GM12865 (cell line): ENCODE measurements around the gene PIAS1.
"Not testable (repeated sequence)": the region's sequence is repeated elsewhere in the genome, so short reads cannot be mapped to it uniquely, and the experiment has no call there.

Source experiments
- DNase-seq: peaks from one replicate; pipeline ENCODE4 v3.0.0; 2010; ENCODE audit warnings: low read depth
- H3K4me3 ChIP-seq: 2 replicates; pipeline ENCODE4 v1.5.1; 2011; ENCODE audit warnings: mild to moderate bottlenecking, low read depth, low read length, control low read depth
- TF ChIP-seq, protein P1 (sequence below): IDR thresholded peaks from 2 replicates; pipeline ENCODE4 v1.5.1; 2011; ENCODE audit warnings: low read length, control low read depth, low read depth, inconsistent platforms; ENCODE audit not compliant: insufficient read depth; ENCODE audit errors: missing control alignments

PIAS1 gene

GRCh38 chr15:68053701-68054627, at the start of gene PIAS1:
Gene PIAS1, plus strand, starts transcription at chr15:68054315. Its CDS starts 12 bp downstream, at chr15:68054327.
- peak within 1 kb of the TSS; percentile 70 for H3K4me3 ChIP-seq
- TF ChIP-seq, protein P1, sequence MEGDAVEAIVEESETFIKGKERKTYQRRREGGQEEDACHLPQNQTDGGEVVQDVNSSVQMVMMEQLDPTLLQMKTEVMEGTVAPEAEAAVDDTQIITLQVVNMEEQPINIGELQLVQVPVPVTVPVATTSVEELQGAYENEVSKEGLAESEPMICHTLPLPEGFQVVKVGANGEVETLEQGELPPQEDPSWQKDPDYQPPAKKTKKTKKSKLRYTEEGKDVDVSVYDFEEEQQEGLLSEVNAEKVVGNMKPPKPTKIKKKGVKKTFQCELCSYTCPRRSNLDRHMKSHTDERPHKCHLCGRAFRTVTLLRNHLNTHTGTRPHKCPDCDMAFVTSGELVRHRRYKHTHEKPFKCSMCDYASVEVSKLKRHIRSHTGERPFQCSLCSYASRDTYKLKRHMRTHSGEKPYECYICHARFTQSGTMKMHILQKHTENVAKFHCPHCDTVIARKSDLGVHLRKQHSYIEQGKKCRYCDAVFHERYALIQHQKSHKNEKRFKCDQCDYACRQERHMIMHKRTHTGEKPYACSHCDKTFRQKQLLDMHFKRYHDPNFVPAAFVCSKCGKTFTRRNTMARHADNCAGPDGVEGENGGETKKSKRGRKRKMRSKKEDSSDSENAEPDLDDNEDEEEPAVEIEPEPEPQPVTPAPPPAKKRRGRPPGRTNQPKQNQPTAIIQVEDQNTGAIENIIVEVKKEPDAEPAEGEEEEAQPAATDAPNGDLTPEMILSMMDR: no peak
- DNase-seq: peak; percentile 98

- not testable (repeated sequence) for H3K4me3 ChIP-seq, DNase-seq
Observed at GRCh38 chr15:68007642-68008041, 46.5 kb upstream of the PIAS1 start.

DNA sequence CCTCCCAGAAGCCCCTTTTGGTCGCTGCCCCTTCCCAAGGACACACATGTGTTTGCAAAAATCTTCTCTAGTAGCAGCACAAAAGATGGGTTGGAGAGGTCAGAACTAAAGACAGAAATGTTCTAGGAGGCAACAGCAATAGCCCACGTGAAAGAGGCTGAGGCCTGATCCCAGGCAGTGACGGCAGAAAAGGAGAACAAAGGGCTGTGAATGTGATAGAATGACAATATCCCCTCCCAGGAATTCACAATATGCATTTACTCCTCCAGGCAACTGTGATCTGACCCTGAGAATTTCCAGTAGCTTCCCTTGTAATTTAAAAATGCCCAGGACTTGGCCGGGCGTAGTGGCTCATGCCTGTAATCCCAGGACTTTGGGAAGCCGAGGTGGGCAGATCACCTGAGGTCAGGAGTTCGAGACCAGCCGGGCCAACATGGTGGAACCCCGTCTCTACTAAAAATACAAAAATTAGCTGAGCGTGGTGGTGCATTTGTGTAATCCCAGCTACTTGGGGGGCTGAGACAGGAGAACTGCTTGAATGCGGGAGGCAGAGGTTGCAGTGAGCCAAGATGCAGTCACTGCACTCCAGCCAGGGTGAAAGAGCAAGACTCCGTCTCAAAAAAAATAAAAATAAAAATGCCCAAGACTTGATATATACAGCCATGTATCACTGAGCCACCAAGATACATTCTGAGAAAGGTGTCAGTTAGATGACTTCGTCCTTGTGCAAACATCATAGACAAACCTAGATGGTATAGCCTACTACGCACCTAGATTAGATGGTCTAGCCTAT, 43.6 kb upstream of the PIAS1 start:
- H3K4me3 ChIP-seq: no peak overlapping the region
- DNase-seq: no peak
- TF ChIP-seq, protein P1: no peak

DNA sequence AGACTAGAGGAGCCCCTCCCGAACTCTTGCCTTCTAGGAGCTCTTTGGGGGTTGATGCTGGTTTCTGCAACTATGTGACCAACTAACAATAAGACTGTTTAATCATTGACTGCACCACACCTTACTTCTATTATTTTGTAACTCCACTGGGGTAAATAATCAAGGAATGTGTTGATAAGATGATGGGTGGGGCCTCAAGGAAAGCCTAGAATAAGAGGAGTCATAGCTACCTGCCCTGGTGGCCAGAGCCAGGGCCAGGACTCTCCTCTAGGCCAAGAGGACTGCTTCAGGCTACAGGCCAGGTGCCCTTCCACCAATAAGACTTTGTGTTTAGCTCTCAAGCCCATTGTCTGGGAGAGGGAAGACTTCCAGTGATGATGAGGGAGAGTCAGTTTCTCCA, 41.2 kb upstream of the PIAS1 start:
- TF ChIP-seq, protein P1: no peak
- no peak for DNase-seq

GRCh38 chr15:68014219-68014618, 39.9 kb upstream of the PIAS1 start:
- H3K4me3 ChIP-seq: no peak overlapping the region
- TF ChIP-seq, protein P1: no peak
- DNase-seq: no peak

More for the DNA sequence above, 41.2 kb upstream of the PIAS1 start:
- H3K4me3 ChIP-seq: no peak overlapping the region

DNA sequence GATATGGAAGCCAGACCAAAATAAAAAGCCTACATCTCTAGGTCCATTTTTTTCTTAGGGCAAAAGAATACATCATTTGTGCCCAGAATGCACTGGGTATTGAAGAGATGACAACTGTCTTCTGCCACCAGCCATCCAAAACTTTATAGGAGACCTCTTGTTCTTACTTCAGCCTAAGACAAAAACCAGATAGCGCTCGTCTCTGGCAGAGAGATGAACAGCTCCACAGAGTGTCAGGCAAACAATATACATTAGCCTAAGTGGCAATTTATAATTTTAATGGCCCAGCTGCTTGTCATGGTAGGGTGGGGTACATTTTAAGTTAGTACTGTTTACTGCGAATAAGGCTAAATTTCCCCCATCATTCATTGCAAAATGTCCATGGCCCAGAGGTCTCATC, 38.9 kb upstream of the PIAS1 start:
- TF ChIP-seq, protein P1: no peak

DNA sequence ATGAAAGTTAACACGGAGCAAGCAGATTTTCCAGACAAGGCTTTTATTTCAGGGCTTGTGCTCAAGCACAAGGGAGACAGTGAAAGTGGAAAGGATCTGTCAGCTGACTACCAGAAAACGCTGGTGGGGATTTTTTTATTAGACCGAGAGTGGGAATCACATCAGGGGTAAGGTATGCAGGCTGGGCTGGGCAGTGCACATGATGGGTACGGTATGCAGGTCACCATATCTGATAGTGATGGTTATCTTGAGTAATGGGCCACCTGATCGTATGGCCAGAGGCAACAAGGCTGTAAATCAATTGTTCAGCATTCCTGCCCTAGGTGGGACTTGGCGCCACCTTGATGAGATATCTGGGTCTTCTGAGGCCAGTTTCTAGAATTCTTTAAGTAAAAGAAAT, 36.9 kb upstream of the PIAS1 start:
- H3K4me3 ChIP-seq: no peak overlapping the region
- no peak for DNase-seq
- TF ChIP-seq, protein P1: no peak

More for the DNA sequence above, 38.9 kb upstream of the PIAS1 start:
- DNase-seq: no peak
- no peak overlapping the region for H3K4me3 ChIP-seq
